H1 (cell line): ENCODE results near the gene SLC25A11. TPM values are rescaled to one million over a fixed set of nuclear protein-coding genes. Genes with fewer than 3 reads are reported as not detected.

ENCODE experiments used
- ASH2L ChIP-seq: fragments of 200-600, 300-600 bp; sonication (generic); IDR thresholded peaks from one replicate; pipeline ENCODE4 v1.7.1; 2017; ENCODE audit warnings: low read length
- CEBPB ChIP-seq: IDR thresholded peaks from 2 replicates; pipeline ENCODE4 v1.6.1; 2012; ENCODE audit warnings: low read depth, low read length
- CHD7 ChIP-seq: fragments of 300-600 bp; sonication (generic); IDR thresholded peaks from 2 replicates; pipeline ENCODE4 v1.7.1; 2012; ENCODE audit warnings: low read length, moderate library complexity, mild to moderate bottlenecking, inconsistent platforms; ENCODE audit not compliant: insufficient replicate concordance
- EGR1 ChIP-seq: IDR thresholded peaks from 2 replicates; pipeline ENCODE4 v1.6.1; 2011; ENCODE audit warnings: low read depth, low read length, borderline replicate concordance
- FOSL1 ChIP-seq: IDR thresholded peaks from 2 replicates; pipeline ENCODE4 v1.6.1; 2011; ENCODE audit warnings: mild to moderate bottlenecking, low read depth, low read length, moderate library complexity; ENCODE audit not compliant: insufficient read depth
- GTF2F1 ChIP-seq: IDR thresholded peaks from 2 replicates; pipeline ENCODE4 v1.6.1; 2012; ENCODE audit warnings: low read depth, low read length, improper control_type of control experiment, borderline replicate concordance
- JUND ChIP-seq: IDR thresholded peaks from 2 replicates; pipeline ENCODE4 v1.6.1; 2011; ENCODE audit warnings: mild to moderate bottlenecking, improper control_type of control experiment, low read length
- KDM4A ChIP-seq: IDR thresholded peaks from one replicate; pipeline ENCODE4 v1.7.1; 2012; ENCODE audit warnings: low read depth, mild to moderate bottlenecking, moderate library complexity, low read length, inconsistent platforms; ENCODE audit not compliant: severe bottlenecking
- RBBP5 ChIP-seq: IDR thresholded peaks from 2 replicates; pipeline ENCODE4 v1.7.1; 2012; ENCODE audit warnings: low read depth, mild to moderate bottlenecking, inconsistent platforms, low read length, moderate library complexity, borderline replicate concordance
- polyA plus RNA-seq, 7 experiments: library from polyadenylated mRNA; depleted of rRNA in 3 of 7; stranded (reverse) in 5 of 7; unstranded in 2 of 7; fragments of >200 nt in 5 of 7; fragments of 200-250 nt in 2 of 7; gene quantifications; 1 replicate in 5 of 7; 2 replicates in 1 of 7; 4 replicates in 1 of 7; pipeline versions ENCODE4 v1.2.1 to v1.2.3, GENCODE V29; 2011 to 2013; ENCODE audit warnings: missing spikeins in 2 of 7, mixed read lengths in 2 of 7
- total RNA-seq: library from RNA; stranded (reverse); fragmentation: NEBNext Ultra II Directional; extraction: Animal tissue kit (Norgen Biotek cat#: 25700); gene quantifications from 2 replicates; pipeline ENCODE4 v1.2.1, GENCODE V29; 2021

Gene SLC25A11
- total and polyA plus RNA-seq, 2 of the 8 experiments (the other 6 are each of a cell fraction or from before 2014, with no cell fraction given), result 55.9 to 97.0 TPM

GRCh38 chr17:4898927-4899326, 40.9 kb downstream of the SLC25A11 start (continued):
- TF ChIP-seq CHD7, result no peak
- no peak for TF ChIP-seq CEBPB
- TF ChIP-seq KDM4A, result no peak
- no peak for TF ChIP-seq ASH2L
- TF ChIP-seq EGR1, result no peak
- no peak for TF ChIP-seq RBBP5
- TF ChIP-seq GTF2F1, result no peak
- TF ChIP-seq FOSL1, result no peak
- no peak for TF ChIP-seq JUND
- TF ChIP-seq, all 59 proteins: peak for 0
